Natural killer cell (primary cell): ENCODE data around the gene SEC24D. TPM values are rescaled to one million over a fixed set of nuclear protein-coding genes. Genes with fewer than 3 reads are reported as not detected.
"Not testable (repeated sequence)": the region's sequence is repeated elsewhere in the genome, so short reads cannot be mapped to it uniquely, and the experiment has no call there.

ENCODE experiments used
- ATAC-seq, 3 donors: fragments of 150-1000 bp in 2 of 3; fragments of 200-7000 bp in 1 of 3; cut with Tn5 transposase; 1 replicate in 1 of 3; 2 replicates in 2 of 3; pipeline ENCODE4 v1.10.0; 2021; ENCODE audit warnings: mild to moderate bottlenecking in 2 of 3, moderate library complexity in 2 of 3
- DNase-seq, 2 donors: peaks; one replicate each; pipeline versions ENCODE4 v3.0.0 to v3.0.0-alpha.2; 2013 to 2021; ENCODE audit warnings: mixed read lengths in 1 of 2
- H3K27ac ChIP-seq: one replicate; pipeline ENCODE4 v1.5.1; 2013; ENCODE audit warnings: mild to moderate bottlenecking, low read length
- H3K27me3 ChIP-seq: one replicate; pipeline ENCODE4 v1.6.1; 2013; ENCODE audit warnings: low read length; ENCODE audit not compliant: control insufficient read depth, insufficient read depth
- H3K36me3 ChIP-seq: one replicate; pipeline ENCODE4 v1.6.1; 2013; ENCODE audit warnings: low read length; ENCODE audit not compliant: control insufficient read depth, insufficient read depth
- H3K4me1 ChIP-seq: one replicate; pipeline ENCODE4 v1.6.1; 2013; ENCODE audit warnings: low read length; ENCODE audit not compliant: control insufficient read depth, insufficient read depth
- H3K4me3 ChIP-seq: one replicate; pipeline ENCODE4 v1.5.1; 2013; ENCODE audit warnings: low read length
- H3K9me3 ChIP-seq: one replicate; pipeline ENCODE4 v1.6.1; 2013; ENCODE audit warnings: low read length; ENCODE audit not compliant: control insufficient read depth, insufficient read depth
- H3K27ac Mint-ChIP-seq, 2 donors: one replicate each; pipeline ENCODE4 v1.8.0; 2022; ENCODE audit warnings: mild to moderate bottlenecking in 2 of 2, mixed read lengths in 2 of 2, moderate library complexity in 1 of 2
- H3K27me3 Mint-ChIP-seq, 2 donors: one replicate each; pipeline ENCODE4 v1.8.0; 2022; ENCODE audit warnings: low read depth in 2 of 2, mixed read lengths in 2 of 2
- H3K36me3 Mint-ChIP-seq: one replicate; pipeline ENCODE4 v1.8.0; 2022; ENCODE audit warnings: mixed read lengths
- H3K4me1 Mint-ChIP-seq, 2 donors: one replicate each; pipeline ENCODE4 v1.8.0; 2022; ENCODE audit warnings: mixed read lengths in 2 of 2
- H3K4me3 Mint-ChIP-seq: one replicate; pipeline ENCODE4 v1.8.0; 2022; ENCODE audit warnings: mild to moderate bottlenecking, moderate library complexity, mixed read lengths
- H3K9me3 Mint-ChIP-seq, 2 donors: one replicate each; pipeline ENCODE4 v1.8.0; 2022; ENCODE audit warnings: mixed read lengths in 2 of 2
- CTCF ChIP-seq: fragments of 200-600 bp; IDR thresholded peaks from one replicate; pipeline ENCODE4 v1.8.0; 2022; ENCODE audit warnings: antibody characterized with exemption
- WGBS: methylation state at CpG from one replicate; pipeline ENCODE4 v1.1.7; 2013; ENCODE audit warnings: missing lambda C conversion rate; ENCODE audit not compliant: insufficient coverage; 5-methylcytosine and 5-hydroxymethylcytosine counted together
- intact Hi-C: fragments of 100-400 bp; cut with micrococcal nuclease; formaldehyde crosslinking; loops from one replicate; pipeline ENCODE4 v1.14.2; 2022
- total RNA-seq, 4 donors: library from RNA; stranded (reverse); fragments of 120-200 nt in 1 of 4; gene quantifications; one replicate each; pipeline versions ENCODE4 v1.2.3 to v1.2.4, GENCODE V29; 2013 to 2022

The SEC24D gene
- total RNA-seq, 3 donors from 2014 or later (not counting 1 experiment from before 2014, with no cell fraction given) = 32.7 to 50.2 (median 35.2) TPM

DNA sequence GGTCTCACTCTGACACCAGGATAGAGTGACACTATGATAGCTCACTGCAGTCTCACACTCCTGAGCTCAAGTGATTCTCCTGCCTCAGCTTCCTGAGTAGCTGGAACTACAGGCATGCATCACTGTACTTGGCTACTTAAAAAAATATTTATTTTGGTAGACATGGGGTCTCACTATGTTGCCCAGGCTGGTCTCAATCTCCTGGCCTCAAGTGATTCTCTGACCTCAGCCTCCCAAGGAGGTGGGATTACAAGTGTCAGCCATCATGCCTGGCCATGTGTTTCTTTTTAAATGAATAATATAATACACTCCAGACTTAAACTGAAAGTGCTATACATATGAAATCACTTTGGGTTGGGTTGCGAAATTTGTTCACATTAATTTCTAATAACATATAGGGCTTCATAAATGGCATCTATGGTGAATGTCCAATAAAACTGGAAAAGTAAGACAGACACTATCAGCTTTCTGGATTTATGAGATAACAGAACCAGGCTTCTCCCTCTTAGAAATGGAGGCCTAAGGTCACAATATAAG is 48.0 kb downstream of the SEC24D start:
- no peak for ATAC-seq
- Mint-ChIP-seq H3K27ac (no peak overlapping the region), H3K4me3 (no peak overlapping the region), H3K9me3 (no peaks in the 10 kb centered on the region), H3K27me3 (no peaks in the 10 kb centered on the region), H3K36me3 (no peaks in the 10 kb centered on the region), H3K4me1 (no peaks in the 10 kb centered on the region)
- H3K36me3 ChIP-seq = peaks cover 10% of the 10 kb centered on the region
- H3K4me1 ChIP-seq = no peaks in the 10 kb centered on the region
- no peak for DNase-seq
- H3K27ac ChIP-seq = no peak overlapping the region
- WGBS = no CpG with 5 or more reads among the region's 1 CpG
- intact Hi-C loops = no loop called here
- no peaks in the 10 kb centered on the region for H3K9me3 ChIP-seq
- TF ChIP-seq CTCF = no peak
- H3K27me3 ChIP-seq = no peaks in the 10 kb centered on the region
- no peak overlapping the region for H3K4me3 ChIP-seq

GRCh38 chr4:118784776-118785175 is 51.1 kb downstream of the SEC24D start:
- WGBS = no CpG with 5 or more reads among the region's 1 CpG
- Mint-ChIP-seq H3K9me3 (no peaks in the 10 kb centered on the region), H3K4me3 (no peak overlapping the region), H3K36me3 (no peaks in the 10 kb centered on the region), H3K27me3 (no peaks in the 10 kb centered on the region), H3K4me1 (no peaks in the 10 kb centered on the region), H3K27ac (no peak overlapping the region)
- intact Hi-C loops = no loop called here
- Histone ChIP-seq H3K9me3 (no peaks in the 10 kb centered on the region), H3K27me3 (no peaks in the 10 kb centered on the region), H3K36me3 (peaks cover 3% of the 10 kb centered on the region), H3K4me1 (no peaks in the 10 kb centered on the region), H3K4me3 (no peak overlapping the region), H3K27ac (no peak overlapping the region)
- DNase-seq (no peak), ATAC-seq (no peak)
- TF ChIP-seq CTCF = no peak

- no peaks in the 10 kb centered on the region for H3K9me3 ChIP-seq
- H3K4me3 ChIP-seq = no peak overlapping the region
- no peaks in the 10 kb centered on the region for H3K27me3 Mint-ChIP-seq
- intact Hi-C loops = no loop called here
- no peaks in the 10 kb centered on the region for H3K4me1 ChIP-seq
- H3K27ac ChIP-seq = no peak overlapping the region
- H3K27ac Mint-ChIP-seq = no peak overlapping the region
- no peak for TF ChIP-seq CTCF
- H3K9me3 Mint-ChIP-seq = no peaks in the 10 kb centered on the region
- H3K4me3 Mint-ChIP-seq = no peak overlapping the region
- DNase-seq (no peak), ATAC-seq (no peak)
- H3K27me3 ChIP-seq = no peaks in the 10 kb centered on the region
- H3K4me1 Mint-ChIP-seq = no peaks in the 10 kb centered on the region
- H3K36me3 ChIP-seq = no peaks in the 10 kb centered on the region
- H3K36me3 Mint-ChIP-seq = no peaks in the 10 kb centered on the region
- 97% methylated on average over 5 of the region's 5 CpGs for WGBS
These were observed 52.0 kb downstream of the SEC24D start for GRCh38 chr4:118783887-118784286.

DNA sequence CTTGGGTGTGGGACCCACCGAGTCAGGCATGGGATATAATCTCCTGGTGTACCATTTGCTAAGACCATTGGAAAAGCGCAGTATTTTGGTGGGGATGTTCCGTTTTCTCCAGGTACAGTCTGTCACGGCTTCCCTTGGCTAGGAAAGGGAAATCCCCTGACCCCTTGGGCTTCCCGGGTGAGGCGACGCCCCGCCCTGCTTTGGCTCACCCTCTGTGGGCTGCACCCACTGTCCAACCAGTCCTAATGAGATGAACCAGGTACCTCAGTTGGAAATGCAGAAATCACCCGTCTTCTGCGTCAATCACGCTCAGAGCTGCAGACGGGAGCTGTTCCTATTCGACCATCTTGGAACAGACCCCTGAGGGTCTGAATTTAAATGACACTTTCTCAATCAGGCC is 53.0 kb downstream of the SEC24D start:
- H3K4me3 ChIP-seq, ATAC-seq, H3K27me3 Mint-ChIP-seq, H3K4me3 Mint-ChIP-seq, H3K36me3 ChIP-seq, H3K9me3 Mint-ChIP-seq, H3K9me3 ChIP-seq, H3K4me1 Mint-ChIP-seq, H3K4me1 ChIP-seq, H3K27ac ChIP-seq, H3K36me3 Mint-ChIP-seq, H3K27me3 ChIP-seq, DNase-seq, H3K27ac Mint-ChIP-seq, intact Hi-C loops: not testable (repeated sequence)
- WGBS = 96% methylated on average over 13 of the region's 13 CpGs

DNA sequence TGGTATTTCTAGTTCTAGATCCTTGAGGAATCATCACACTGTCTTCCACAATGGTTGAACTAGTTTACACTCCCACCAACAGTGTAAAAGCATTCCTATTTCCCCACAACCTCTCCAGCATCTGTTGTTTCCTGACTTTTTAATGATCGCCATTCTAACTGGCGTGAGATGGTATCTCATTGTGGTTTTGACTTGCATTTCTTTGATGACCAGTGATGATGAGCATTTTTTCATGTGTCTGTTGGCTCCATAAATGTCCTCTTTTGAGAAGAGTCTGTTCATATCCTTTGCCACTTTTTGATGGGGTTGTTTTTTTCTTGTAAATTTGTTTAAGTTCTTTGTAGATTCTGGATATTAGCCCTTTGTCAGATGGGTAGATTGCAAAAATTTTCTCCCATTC is 58.3 kb downstream of the SEC24D start:
- H3K36me3 Mint-ChIP-seq = not testable (repeated sequence)
- WGBS = 100% methylated on average over 1 of the region's 2 CpGs

GRCh38 chr4:118776955-118777640 is 58.8 kb downstream of the SEC24D start:
- H3K36me3 ChIP-seq, H3K27me3 Mint-ChIP-seq, H3K4me3 ChIP-seq, intact Hi-C loops, H3K27me3 ChIP-seq, ATAC-seq, H3K27ac ChIP-seq, H3K9me3 ChIP-seq, H3K4me3 Mint-ChIP-seq, H3K27ac Mint-ChIP-seq, H3K36me3 Mint-ChIP-seq, H3K4me1 Mint-ChIP-seq, DNase-seq, H3K4me1 ChIP-seq, H3K9me3 Mint-ChIP-seq: not testable (repeated sequence)
- WGBS = 100% methylated on average over 1 of the region's 2 CpGs

More for the DNA sequence above, 58.3 kb downstream of the SEC24D start:
- DNase-seq, intact Hi-C loops, H3K4me1 ChIP-seq, H3K27ac ChIP-seq, ATAC-seq, H3K4me1 Mint-ChIP-seq, H3K9me3 ChIP-seq, H3K4me3 Mint-ChIP-seq, H3K27ac Mint-ChIP-seq, H3K4me3 ChIP-seq, H3K27me3 ChIP-seq, H3K36me3 ChIP-seq, H3K9me3 Mint-ChIP-seq, H3K27me3 Mint-ChIP-seq: not testable (repeated sequence)
